Stimulated activated CD4-positive, alpha-beta T cell treated with anti-CD3 and anti-CD28 coated beads, Interleukin-15, amount 100 ng/mL, for 1 hour (primary cell): Measurements from ENCODE around the gene CLEC2B.
"Not testable (repeated sequence)": the region's sequence is repeated elsewhere in the genome, so short reads cannot be mapped to it uniquely, and the experiment has no call there.

ENCODE experiments used
- DNase-seq, 2 donors: peaks; one replicate each; pipeline ENCODE4 v3.0.0-alpha.2; 2020; ENCODE audit warnings: low read depth in 1 of 2, low spot score in 1 of 2

CLEC2B gene

DNA sequence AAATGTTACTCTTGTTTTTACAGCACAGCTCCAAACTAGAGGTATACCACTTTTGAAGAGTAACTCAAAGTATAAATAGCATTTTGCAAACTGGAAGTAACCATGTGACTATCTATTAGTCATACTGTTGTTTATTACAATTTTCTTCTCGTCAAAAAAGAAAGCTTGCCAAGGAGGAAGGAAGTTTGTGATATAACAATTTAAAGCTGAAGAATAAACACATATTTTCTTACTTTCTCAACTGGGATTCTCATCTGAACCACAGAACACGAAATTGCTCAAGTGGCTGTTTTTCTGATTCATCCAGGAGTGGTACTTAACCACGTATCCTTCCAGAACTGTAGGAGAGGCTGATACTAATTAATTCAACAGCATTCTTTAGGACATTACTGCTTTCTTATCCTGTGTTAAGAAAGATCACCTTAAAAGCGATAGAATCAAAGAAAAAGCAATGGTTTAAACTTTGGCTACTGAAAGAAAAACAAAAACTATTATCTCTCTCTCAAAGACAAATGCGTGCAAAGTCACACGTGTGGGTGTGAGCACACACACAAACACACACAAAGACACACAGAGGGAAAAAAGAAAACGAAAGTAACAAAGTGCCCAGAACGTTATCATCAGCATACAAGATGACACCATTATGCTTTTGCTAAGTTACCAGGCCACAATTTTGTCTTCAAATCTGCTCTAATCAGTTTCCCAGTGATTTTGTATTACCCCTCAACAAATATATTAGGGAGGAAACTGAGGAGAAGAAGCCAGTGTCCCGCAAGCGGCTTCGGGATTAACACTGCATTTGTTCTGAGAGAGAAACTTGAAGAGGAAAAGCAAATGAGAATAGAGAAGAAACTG is at the start of gene CLEC2B:
CLEC2B (minus strand) TSS at position 48 of the 855 bp plus-strand sequence.
- no peak for DNase-seq

DNA sequence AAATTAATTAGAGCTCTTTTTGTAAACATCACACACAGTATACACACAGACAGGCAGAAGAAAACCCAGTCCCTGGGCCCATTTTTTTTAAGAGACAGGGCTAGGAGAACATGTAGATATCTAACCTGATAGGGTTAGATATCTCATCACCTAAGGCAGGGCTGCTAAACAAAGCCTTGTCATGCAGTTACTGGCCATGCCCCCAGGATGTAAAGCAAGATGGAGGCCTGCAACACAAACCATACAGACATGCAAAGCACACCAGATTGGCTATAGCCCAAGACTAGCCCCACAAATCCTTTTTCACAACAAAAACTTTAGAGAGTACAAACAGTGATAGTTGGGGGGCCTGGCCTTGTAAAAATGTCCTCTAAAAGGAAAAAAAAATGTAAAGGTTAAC is 42.6 kb upstream of the CLEC2B start:
- DNase-seq: no peak

DNA sequence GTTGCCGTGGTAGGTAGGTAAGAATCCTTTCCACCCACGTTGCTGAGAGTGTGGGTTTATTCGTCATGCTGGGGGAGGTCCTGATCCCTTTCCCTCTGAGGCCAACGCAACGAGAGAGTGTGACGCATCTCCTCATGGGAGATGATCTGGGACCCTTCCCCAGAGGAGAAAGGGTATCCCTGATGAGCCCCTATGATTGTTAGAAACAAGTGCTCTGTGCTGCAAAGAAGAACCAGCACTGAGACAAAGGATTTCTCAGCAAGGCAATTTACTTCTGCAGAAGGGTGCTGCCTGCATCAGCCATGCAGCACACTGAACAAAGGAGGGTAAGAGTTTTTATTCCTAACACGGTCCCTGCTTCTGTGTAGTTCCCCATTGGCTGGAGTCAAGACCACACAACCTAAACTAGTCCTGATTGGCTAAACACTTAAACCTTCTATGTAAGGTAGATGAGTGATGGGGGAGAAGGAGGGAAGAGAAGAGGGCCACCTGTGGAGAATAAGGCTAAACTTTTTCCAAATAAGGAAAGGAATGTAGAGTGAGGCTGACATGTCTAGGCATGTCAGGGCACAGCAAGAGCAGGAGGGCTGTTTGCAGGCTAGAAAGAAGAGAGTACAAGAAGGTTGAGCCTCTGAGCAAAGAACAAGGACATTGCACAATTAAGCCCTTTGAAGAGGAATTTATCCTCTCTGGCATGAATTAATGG is 41.7 kb upstream of the CLEC2B start:
- DNase-seq: no peak

DNA sequence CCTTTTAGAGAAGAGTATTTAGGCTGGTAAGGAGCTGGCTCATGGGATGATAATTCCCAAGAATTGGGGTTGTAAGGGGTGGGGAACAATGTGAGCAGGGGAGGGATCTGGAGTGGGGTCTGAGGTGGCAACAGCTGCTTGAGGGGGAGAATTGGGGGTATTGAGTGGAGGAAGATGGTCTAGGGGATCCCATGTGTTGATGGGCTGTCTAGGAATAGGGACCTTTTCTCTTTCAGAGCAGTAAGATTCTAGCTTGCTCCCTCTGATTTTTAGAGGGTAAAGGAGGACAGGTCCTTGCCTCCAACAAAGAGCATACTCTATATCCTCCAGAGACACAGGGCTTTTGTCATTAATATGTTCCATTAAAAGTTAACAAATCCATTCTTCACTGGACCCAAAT is 40.6 kb upstream of the CLEC2B start:
- DNase-seq: no peak

DNA sequence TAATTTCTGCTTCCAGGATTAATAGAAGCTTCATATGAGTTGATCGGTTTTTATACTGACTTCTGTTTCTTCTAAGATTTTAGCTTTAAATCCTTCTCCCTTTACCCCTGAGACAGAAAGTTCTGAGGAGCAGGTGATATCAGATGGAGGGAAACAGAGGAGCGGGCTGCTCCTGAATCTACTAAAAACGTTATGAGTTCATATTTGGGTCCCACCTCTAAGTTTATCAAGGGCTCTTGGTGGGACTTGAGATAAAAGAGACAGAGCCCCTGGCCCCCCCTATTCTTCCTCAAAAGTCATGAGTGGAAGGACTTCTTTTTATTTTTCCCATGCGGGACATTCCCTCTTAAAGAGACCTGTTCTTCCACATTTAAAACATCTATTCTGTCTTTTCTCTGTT is 39.2 kb upstream of the CLEC2B start:
- no peak for DNase-seq

- DNase-seq: no peak
Observed at GRCh38 chr12:9907769-9908168, 38.6 kb upstream of the CLEC2B start.

- DNase-seq: no peak
Observed at GRCh38 chr12:9906873-9907272, 37.7 kb upstream of the CLEC2B start.

DNA sequence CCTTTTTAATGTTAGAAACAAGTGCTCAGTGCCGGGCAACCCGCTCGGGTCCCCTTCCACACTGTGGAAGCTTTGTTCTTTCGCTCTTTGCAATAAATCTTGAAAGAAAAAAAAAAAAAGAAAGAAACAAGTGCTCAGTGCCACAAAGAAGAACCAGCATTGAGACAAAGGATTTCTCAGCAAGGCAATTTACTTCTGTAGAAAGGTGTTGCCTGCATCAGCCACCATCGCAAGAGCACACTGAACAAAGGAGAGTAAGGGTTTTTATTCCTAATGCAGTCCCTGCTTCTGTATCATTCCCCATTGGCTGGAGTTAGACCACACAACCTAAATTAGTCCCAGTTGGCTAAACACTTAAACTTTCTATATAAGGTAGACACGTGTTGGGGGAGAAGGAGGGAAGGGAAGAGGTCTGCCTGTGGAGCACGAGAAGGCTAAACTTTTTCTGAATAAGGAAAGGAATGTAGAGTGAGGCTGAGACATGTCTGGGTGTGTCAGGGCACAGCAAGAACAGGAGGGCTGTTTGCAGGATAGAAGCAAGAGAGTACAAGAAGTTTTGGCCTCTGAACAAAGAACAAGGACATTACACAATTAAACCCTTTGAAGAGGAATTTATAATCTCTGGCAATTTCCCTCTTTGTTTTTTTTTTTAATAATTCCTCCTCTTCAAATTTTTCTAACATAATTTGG is 33.5 kb upstream of the CLEC2B start:
- DNase-seq: no peak

- no peak for DNase-seq
Observed at GRCh38 chr12:9900930-9901329, 31.8 kb upstream of the CLEC2B start.

DNA sequence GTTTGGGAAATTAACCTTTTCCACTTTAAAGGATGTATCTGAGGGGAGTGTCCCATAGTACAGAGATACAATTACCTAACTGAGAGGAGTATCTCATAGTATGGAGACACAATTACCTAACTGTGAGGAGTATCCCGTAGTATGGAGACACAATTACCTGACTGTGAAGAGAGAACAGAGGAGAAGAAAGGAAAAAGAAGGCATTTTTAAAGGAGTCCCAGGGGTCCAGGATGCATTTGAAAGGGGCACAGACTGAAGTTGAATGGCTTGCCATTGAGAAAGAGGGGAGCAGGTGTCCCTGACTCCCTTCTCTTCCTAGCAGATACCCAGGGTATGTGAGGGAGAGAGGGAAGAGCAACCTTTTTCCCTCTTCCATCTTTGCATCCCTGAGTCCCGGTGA is 30.1 kb upstream of the CLEC2B start:
- DNase-seq: no peak

- no peak for DNase-seq
Observed at GRCh38 chr12:9897535-9897934, 28.4 kb upstream of the CLEC2B start.

DNA sequence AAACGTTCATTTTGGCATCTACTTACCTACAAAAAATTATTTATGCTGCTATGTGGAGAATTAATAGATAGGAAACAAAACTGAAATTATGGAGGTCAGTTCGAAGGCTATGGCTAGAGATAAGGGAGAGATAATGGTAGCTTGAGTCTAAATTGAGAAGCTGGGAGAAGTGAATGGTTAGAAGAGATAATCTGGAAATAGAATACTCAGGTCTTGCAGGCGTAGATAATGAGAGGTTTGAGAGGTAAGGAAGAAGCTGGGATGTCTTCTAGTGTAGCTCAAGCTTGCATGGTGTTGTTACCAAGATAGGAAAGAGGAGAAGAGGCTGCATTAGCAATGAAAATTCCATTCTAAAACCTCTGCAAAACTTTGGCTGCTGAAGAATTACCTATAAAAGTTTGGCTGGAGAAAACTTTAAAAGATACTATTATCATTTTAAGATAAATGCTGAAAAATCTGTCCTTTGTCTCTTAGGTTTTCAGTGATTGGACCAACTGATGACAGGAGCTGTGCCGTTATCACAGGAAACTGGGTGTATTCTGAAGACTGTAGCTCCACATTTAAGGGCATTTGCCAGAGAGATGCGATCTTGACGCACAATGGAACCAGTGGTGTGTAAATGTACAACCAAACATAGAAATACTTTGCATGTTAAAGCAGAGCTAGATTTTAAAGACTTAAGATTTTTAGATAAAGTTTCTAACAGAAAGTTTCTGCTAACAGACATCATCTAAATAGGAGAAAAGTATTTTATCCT is 26.2 kb upstream of the CLEC2B start:
- no peak for DNase-seq

- DNase-seq: no peak
Observed at GRCh38 chr12:9888665-9889273, 19.6 kb upstream of the CLEC2B start.

DNA sequence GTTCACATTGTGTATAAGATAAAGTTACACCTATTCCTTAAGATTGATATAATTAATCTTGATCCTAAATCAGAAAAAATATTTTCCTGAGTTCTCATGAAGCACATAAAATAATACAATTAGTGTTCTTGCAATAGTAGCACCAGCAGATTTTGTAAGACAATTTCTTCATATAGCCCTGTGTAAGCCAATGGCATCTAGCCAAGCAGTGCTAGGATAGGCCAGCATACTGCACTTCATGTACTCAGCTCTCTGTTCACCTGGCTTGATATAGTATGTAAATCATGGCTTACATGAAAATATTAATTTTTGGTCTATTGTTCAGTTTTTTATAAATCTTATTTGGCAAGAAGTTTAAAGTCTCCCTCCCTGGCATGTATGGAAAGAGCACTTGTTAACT is 14.0 kb upstream of the CLEC2B start:
- no peak for DNase-seq

GRCh38 chr12:9881988-9882387 is 12.8 kb upstream of the CLEC2B start:
- no peak for DNase-seq

DNA sequence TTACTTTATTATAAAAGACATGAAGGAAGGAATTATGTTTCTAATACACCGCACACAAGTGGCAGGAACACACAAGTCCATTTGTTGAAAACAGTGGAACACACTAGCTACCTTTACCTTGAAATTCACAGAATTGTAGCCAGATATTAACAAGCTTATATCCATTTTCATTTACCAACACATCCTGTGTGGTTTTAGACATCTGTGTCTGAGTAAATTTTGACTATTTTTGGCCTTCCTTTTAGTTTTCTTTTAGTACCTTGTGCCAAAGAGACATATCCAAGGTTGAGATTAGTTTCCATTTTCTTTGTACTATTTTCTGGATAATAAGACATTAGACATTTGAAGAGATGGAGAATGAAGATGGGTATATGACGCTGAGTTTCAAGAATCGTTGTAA is 12.1 kb upstream of the CLEC2B start, which contains the start of gene KLRF2:
KLRF2 (plus strand) TSS at position 244 of the 400 bp plus-strand sequence; CDS start at position 351, 107 bp downstream.
- DNase-seq: no peak

- DNase-seq: no peak
Observed at GRCh38 chr12:9880532-9881078, 11.5 kb upstream of the CLEC2B start.

DNA sequence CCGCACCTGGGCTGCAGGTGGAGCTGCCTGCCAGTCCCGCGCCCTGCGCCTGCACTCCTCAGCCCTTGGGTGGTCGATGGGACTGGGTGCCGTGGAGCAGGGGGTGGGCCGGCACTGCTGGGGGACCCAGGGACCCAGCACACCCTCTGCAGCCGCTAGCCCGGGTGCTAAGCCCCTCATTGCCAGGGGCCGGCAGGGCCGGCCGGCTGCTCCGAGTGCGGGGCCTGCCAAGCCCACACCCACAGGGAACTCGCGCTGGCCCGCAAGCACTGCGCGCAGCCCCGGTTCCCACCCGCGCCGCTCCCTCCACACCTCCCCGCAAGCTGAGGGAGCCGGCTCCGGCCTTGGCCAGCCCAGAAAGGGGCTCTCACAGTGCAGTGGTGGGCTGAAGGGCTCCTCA is 7.0 kb upstream of the CLEC2B start:
- not testable (repeated sequence) for DNase-seq

- no peak for DNase-seq
Observed at GRCh38 chr12:9872742-9873141, 3.6 kb upstream of the CLEC2B start.

GRCh38 chr12:9872162-9872561 is 3.0 kb upstream of the CLEC2B start:
- no peak for DNase-seq
